Calu3 (cell line): Measurements from ENCODE around the gene TMEM30B. TPM values are rescaled to one million over a fixed set of nuclear protein-coding genes. Genes with fewer than 3 reads are reported as not detected.

Source experiments
- Bru-seq: library from RNA; stranded (reverse); fragments of 400-500 nt; gene quantifications from one replicate; lab custom pipeline; 2021; lab: Mats Ljungman, UMichigan
- BruChase-seq, 2 experiments: library from RNA; stranded (reverse); fragments of 400-500 nt; gene quantifications; one replicate each; lab custom pipeline; 2021; lab: Mats Ljungman, UMichigan
- BruUV-seq: library from RNA; stranded (reverse); fragments of 400-500 nt; replicated peaks from 2 replicates; lab custom pipeline; 2021; lab: Mats Ljungman, UMichigan
- CTCF ChIA-PET: fragments of 300-600 bp; sonication (Branson Sonifier 250); formaldehyde crosslinking; loops from one replicate; lab custom pipeline; 2022; ENCODE audit warnings: antibody characterized with exemption; lab: Charles Lee
- DNase-seq: peaks from one replicate; pipeline ENCODE4 v3.0.0; 2022
- H3K27ac Mint-ChIP-seq: one replicate; pipeline ENCODE4 v1.8.0; 2022; ENCODE audit warnings: mixed read lengths; ENCODE audit not compliant: unreplicated experiment
- H3K27me3 Mint-ChIP-seq: one replicate; pipeline ENCODE4 v1.8.0; 2022; ENCODE audit warnings: mixed read lengths; ENCODE audit not compliant: unreplicated experiment
- H3K36me3 Mint-ChIP-seq: one replicate; pipeline ENCODE4 v1.8.0; 2022; ENCODE audit warnings: mild to moderate bottlenecking, moderate library complexity, mixed read lengths; ENCODE audit not compliant: insufficient read depth, unreplicated experiment
- H3K4me1 Mint-ChIP-seq: one replicate; pipeline ENCODE4 v1.8.0; 2022; ENCODE audit warnings: mild to moderate bottlenecking, low read depth, mixed read lengths; ENCODE audit not compliant: unreplicated experiment
- H3K4me3 Mint-ChIP-seq: one replicate; pipeline ENCODE4 v1.8.0; 2022; ENCODE audit warnings: mild to moderate bottlenecking, low read depth, moderate library complexity, mixed read lengths; ENCODE audit not compliant: unreplicated experiment
- H3K9me3 Mint-ChIP-seq: one replicate; pipeline ENCODE4 v1.8.0; 2022; ENCODE audit warnings: low read depth, mixed read lengths; ENCODE audit not compliant: unreplicated experiment
- intact Hi-C: fragments of 100-400 bp; cut with micrococcal nuclease; formaldehyde crosslinking; loops from one replicate; pipeline ENCODE4 v1.10.0; 2022; ENCODE audit not compliant: unreplicated experiment
- long read RNA-seq: library from polyadenylated mRNA; stranded (forward); transcript quantifications from one replicate; pipeline ENCODE4 v2.0.0, GENCODE V29; 2022
- total RNA-seq: library from RNA; stranded (reverse); gene quantifications from 2 replicates; pipeline ENCODE4 v1.2.3, GENCODE V29; 2022
- TF ChIP-seq, protein P1 (sequence below): fragments of 200-600 bp; IDR thresholded peaks from one replicate; pipeline ENCODE4 v1.8.0; 2022; ENCODE audit warnings: antibody characterized with exemption; ENCODE audit not compliant: unreplicated experiment

TMEM30B gene, protein sequence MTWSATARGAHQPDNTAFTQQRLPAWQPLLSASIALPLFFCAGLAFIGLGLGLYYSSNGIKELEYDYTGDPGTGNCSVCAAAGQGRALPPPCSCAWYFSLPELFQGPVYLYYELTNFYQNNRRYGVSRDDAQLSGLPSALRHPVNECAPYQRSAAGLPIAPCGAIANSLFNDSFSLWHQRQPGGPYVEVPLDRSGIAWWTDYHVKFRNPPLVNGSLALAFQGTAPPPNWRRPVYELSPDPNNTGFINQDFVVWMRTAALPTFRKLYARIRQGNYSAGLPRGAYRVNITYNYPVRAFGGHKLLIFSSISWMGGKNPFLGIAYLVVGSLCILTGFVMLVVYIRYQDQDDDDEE
- total RNA-seq, result 55.5 and 79.2 TPM in 2 replicates
- percentile 95 among the genes with signal in this experiment for Bru-seq, nascent RNA
- percentile 100 among the genes with signal in this experiment for BruChase-seq, experiment 1, labeled RNA remaining after a 6-hour chase
- BruChase-seq, experiment 2, labeled RNA remaining after a 2-hour chase, result percentile 99 among the genes with signal in this experiment
- long read RNA-seq, full-length matches to known transcripts, result 205 of 205 reads
- long read RNA-seq, partial matches to known transcripts, result 0 of 205 reads
- long read RNA-seq, other reads (novel, unspliced or antisense), result 0 of 205 reads

DNA sequence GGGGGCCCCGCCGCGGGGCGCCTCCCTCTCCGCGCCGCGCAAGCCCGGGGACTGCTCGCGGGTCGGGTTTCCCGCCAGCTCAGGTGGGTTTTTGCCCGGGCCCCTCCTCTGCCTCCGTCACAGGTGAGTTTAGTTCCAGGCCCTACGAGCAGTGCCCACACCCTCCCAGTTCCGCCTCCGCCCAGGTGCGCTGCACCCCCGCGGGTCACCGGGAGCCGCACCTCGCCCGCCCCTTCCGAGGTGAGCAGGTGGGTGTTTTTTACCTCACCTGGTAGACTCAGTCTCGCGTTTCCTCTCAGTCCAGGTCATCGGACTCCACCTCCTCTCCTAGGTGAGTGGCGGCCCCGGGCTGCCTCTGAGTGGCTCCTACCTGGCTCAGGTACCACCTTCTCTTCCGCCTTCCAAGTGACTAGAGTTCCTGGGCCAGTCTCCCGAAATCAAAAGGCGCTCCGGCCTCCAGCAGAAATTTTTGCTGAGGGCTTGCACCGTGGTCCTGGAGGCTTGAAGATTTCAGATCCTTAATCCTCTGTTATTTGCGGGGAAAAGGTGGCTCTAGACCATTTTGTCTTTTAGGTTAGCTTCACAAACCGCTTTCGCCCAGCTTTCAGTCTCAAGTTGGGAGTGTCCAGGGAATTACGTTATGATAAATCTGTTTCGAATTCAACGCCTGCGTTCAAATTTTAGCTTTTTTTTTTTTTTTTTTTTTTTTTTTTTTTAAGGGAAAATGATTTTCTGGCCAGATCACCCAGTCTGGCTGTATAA is at the start of gene TMEM30B:
TSS of gene TMEM30B (minus strand) at position 153 of the 762 bp plus-strand sequence. CDS start 191 bp downstream, outside the sequence.
- intact Hi-C loops, result no loop called here
- H3K4me1 Mint-ChIP-seq, result peaks cover 33% of the 10 kb centered on the region
- no peaks in the 10 kb centered on the region for H3K27me3 Mint-ChIP-seq
- no peaks in the 10 kb centered on the region for H3K9me3 Mint-ChIP-seq
- DNase-seq, result peak; percentile 94
- CTCF ChIA-PET, result interaction anchor here (0.6 to 1.3 kb wide), 5 partner anchors 8 to 1033 kb away, joined by 3 to 5 read pairs (median 3); partner anchors contain the start of gene PPM1A
- BruUV-seq, result no TSS peak
- peaks cover 32% of the 10 kb centered on the region for H3K36me3 Mint-ChIP-seq
- TF ChIP-seq, protein P1, sequence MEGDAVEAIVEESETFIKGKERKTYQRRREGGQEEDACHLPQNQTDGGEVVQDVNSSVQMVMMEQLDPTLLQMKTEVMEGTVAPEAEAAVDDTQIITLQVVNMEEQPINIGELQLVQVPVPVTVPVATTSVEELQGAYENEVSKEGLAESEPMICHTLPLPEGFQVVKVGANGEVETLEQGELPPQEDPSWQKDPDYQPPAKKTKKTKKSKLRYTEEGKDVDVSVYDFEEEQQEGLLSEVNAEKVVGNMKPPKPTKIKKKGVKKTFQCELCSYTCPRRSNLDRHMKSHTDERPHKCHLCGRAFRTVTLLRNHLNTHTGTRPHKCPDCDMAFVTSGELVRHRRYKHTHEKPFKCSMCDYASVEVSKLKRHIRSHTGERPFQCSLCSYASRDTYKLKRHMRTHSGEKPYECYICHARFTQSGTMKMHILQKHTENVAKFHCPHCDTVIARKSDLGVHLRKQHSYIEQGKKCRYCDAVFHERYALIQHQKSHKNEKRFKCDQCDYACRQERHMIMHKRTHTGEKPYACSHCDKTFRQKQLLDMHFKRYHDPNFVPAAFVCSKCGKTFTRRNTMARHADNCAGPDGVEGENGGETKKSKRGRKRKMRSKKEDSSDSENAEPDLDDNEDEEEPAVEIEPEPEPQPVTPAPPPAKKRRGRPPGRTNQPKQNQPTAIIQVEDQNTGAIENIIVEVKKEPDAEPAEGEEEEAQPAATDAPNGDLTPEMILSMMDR, result no peak
- peak within 1 kb of the TSS; percentile 100 for H3K4me3 Mint-ChIP-seq
- H3K27ac Mint-ChIP-seq, result peak within 1 kb of the TSS; percentile 55

DNA sequence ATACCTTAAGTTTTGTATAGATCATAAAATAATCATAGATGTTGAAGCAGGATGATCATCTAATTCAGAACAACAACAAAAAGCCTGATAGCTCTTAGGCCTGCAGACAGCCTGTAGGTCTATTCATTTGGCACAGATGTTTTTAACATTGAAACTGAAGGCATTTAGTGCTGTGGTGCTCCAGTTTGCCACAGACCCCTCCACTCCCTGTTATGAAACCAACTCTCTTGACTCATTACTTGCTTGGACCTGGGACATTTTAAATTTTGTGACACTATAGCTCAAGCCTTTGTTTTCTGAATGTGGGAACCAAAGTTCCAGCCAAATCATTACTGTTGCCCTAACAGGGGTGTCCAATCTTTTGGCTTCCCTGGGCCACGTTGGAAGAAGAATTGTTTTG is 49.4 kb upstream of the TMEM30B start:
- TF ChIP-seq, protein P1, result no peak
- H3K4me1 Mint-ChIP-seq, result peaks cover 13% of the 10 kb centered on the region
- H3K4me3 Mint-ChIP-seq, result no peak overlapping the region
- DNase-seq, result no peak
- no TSS peak for BruUV-seq
- peaks cover 7% of the 10 kb centered on the region for H3K36me3 Mint-ChIP-seq
- H3K27ac Mint-ChIP-seq, result no peak overlapping the region
- no peaks in the 10 kb centered on the region for H3K27me3 Mint-ChIP-seq
- intact Hi-C loops, result no loop called here
- no peaks in the 10 kb centered on the region for H3K9me3 Mint-ChIP-seq
- CTCF ChIA-PET, result no interaction called here

DNA sequence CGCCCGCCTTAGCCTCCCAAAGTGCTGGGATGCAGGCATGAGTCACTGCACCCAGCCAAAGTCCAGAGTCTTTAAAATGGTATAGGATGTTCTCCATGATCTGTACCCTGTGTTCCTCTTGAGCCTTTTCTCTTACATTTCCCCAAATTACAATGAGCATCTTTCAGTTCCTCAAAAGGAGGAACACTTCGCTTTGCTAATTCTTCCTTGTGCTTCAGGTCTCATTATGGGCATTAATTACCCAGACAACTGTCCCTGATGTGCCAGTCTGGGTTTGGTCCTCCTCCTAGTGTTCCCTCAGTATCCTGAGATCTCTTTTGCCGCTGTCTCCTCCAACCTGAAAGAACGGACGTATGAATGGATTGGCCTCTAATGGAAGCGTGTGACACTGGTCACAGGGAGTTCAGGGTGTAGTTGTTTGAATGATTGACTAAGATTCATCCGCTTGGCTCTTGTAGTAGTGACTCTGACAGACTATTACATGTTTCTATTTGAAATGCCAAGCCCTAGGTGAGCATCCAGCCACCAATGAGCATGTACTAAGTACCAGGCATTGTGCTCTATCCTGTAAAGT is 48.4 kb upstream of the TMEM30B start:
- Mint-ChIP-seq H3K27ac (no peak overlapping the region), H3K4me1 (peaks cover 13% of the 10 kb centered on the region), H3K27me3 (no peaks in the 10 kb centered on the region), H3K9me3 (no peaks in the 10 kb centered on the region), H3K4me3 (no peak overlapping the region), H3K36me3 (peaks cover 7% of the 10 kb centered on the region)
- CTCF ChIA-PET, result no interaction called here
- TF ChIP-seq, protein P1, result no peak
- intact Hi-C loops, result loop anchor here (10.0 kb wide), 1 partner anchor 105 kb away; no protein-coding TSS in a partner anchor
- no TSS peak for BruUV-seq
- no peak for DNase-seq
